GM11168 (cell line): ENCODE data around the gene PLAC8.
"Not testable (repeated sequence)": the region's sequence is repeated elsewhere in the genome, so short reads cannot be mapped to it uniquely, and the experiment has no call there.

Experiments used
- in situ Hi-C: fragments of 300-500 bp; cut with MboI; formaldehyde crosslinking; loops from one replicate; pipeline ENCODE4 v1.12.0; 2022; ENCODE audit warnings: low sequenced_read_pairs; ENCODE audit not compliant: unreplicated experiment

The PLAC8 gene

DNA sequence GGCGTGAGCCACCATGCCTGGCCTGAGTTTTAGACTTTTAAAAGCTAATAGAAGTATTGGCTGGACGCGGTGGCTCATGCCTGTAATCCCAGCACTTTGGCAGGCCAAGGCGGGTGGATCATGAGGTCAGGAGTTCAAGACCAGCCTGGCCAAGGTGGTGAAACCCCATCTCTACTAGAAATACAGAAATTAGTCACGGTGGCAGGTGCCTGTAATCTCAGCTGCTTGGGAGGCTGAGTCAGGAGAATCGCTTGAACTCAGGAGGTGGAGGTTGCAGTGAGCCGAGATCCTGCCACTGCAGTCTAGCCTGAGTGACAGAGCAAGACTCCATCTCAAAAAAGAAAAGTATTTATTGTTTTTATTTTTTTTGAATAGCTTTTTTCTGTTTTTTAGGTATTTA, 39.7 kb downstream of the PLAC8 start:
- in situ Hi-C loops = not testable (repeated sequence)

DNA sequence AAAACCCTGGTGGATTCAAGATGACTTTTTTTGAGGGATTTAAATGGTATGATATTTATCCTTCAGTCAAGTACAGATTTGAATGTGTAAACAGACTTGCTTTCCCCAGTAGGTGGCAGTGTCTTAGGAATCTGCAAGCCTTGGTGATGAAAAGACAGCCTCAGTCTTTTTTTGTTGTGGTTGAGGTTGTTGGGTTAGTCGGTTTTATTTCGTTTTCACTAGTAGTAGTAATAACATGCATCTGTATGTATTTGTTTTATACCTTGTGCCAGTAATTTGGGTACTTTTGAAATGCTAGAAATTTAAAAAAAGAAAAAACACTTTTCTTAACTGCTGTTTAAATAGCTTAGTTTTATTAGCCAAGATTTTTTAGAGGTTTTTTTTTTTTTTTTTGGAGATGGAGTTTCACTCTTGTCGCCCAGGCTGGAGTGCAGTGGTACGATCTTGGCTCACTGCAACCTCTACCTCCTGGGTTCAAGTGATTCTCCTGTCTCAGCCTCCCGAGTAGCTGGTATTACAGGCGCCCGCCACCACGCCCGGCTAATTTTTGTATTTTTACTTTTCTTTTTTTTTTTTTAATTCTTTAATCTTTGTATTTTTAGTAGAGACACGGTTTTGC, 40.3 kb downstream of the PLAC8 start:
- in situ Hi-C loops = no loop called here

DNA sequence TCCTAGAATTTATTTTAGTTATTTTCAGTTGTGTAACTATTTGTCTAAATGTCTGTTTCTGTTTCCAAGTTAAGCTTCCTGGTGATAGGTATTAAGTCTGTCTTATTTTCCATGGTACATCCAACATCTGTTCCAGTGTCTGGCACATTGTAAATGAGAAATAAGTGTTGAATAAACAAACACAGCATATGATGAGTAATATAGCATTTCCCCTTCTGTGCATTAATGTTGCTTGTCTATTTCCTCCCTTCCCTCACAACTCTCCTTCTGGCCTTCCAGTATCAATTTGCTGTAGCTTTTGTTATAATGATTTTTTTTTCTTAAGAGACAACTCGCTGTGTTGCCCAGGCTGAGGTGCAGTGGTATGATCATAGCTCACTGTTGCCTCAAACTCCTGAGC, 43.4 kb downstream of the PLAC8 start:
- in situ Hi-C loops = no loop called here

DNA sequence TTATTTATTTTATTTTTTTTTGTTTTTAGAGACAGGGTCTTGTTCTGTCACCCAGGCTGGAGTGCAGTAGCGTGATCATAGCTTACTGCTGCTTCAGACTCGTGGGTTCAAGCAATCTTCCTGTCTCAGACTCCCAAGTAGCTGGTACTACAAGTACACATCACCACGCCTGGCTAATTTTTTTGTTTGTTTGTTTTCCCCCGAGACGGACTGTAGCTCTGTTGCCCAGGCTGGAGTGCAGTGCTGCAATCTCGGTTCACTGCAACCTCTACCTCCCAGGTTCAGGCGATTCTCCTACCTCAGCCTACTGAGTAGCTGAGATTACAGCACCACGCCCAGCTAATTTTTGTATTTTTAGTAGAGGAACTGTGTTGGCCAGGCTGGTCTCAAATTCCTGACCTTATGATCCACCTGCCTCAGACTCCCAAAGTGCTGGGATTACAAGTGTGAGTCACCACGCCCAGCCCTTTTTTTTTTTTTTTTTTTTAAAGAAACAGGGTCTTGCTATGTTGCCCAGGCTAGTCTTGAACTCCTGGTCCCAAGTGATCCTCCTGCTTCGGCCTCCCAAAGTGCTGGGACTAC, 47.4 kb downstream of the PLAC8 start:
- in situ Hi-C loops = no loop called here

DNA sequence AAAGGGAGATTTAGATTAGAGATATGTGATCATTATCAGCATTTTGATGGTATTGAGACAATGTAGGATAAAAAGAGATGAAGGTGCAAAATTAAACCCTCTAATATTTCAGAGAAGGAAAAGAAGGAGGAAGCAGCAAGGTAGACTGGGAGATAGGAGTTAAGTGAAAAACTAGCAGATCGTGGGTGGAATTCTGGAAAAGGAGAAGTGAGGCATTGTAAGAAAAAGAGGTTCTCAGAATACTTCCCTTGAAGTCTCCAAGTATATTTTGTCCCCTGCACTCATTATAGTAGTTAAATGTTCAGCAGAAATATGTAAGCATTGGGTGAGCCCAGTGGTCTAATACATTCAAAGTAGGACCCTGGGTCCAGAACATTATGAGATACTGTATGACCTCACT, 49.3 kb downstream of the PLAC8 start:
- in situ Hi-C loops = no loop called here

DNA sequence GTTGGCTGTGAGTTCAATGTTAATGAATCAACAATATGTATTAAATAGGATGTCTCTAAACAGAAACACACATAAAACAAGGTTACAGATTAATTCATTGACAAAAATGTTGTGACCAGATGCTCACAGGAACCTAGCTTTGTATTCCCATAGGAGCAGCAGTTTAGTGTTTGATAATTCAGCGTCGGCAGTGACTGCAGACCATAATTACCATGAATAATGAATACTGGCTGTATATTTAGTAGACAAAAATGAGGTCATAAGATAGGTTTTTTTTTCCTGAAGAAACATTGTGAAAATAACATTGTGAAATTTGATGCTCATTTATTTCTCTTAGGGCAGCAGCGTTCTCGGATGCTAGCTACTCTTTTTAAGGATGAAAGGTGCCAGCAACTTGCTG, 51.8 kb downstream of the PLAC8 start:
- in situ Hi-C loops = no loop called here

DNA sequence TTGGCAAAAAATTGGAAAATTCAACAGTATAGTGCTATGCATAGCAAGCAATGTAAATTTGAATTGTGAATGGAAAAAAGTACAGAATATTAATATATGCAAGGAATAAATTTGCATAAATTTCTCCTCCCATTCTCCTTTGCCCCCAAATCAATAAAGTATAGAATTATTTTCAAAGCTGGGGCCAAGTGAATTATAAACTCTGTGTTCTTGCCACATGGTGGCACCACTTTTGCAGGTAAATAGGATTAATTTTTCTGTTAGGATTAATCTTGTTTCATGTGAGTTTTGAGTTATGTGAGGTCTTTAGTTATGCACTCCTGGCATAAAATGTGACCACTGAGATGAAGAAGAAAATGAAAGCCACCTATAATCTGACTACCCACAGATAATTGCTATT, 59.6 kb downstream of the PLAC8 start:
- in situ Hi-C loops = no loop called here

DNA sequence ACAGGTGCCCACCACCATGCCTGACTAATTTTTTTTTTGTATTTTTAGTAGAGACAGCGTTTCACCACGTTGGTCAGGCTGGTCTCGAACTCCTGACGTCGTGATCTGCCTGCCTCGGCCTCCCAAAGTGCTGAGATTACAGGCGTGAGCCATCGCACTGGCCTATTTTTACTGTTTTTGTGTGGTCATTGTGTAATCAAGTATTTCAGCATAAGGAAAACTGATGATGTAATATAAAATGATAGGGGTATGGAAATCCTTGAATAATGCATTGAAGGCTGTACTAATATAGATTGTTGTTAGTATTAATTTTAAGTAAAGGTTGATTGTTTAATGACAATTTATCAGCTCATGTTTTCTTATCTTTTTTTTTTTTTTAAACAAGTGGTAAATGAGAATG, 65.7 kb downstream of the PLAC8 start:
- in situ Hi-C loops = not testable (repeated sequence)

DNA sequence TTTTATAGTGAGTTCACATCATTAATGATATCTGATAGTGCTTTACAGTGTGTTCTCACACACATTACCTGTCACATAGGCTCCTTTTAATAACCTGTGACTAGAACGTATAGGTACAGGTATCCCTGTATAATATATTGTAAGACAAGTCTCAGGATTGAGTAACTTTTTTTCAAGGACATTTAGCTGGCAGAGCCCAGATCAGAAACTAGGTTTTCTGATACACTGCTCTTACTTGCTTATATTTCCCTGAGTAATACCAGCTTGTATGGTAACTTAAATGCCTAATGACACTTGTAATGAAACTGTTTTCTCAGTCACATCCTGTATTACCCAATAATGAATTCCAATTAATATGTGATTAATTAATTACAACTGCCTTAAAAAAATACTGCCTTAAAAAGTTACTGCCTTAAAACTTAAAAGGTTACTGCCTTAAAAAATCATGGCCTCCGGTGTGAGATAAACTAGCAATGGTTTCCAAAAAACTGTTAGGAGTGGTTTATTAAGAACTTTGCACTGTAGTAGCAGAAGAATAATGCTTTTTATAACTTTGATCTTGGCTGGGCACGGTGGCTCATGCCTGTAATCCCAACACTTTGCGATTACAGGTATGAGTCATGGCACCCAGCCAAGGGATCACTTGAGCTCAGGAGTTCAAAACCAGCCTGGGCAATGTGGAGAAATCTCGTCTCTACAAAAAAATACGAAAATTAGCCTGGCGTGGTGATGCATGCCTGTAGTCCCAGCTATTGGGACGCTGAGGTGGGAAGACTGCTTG, 67.6 kb downstream of the PLAC8 start:
- in situ Hi-C loops = no loop called here

DNA sequence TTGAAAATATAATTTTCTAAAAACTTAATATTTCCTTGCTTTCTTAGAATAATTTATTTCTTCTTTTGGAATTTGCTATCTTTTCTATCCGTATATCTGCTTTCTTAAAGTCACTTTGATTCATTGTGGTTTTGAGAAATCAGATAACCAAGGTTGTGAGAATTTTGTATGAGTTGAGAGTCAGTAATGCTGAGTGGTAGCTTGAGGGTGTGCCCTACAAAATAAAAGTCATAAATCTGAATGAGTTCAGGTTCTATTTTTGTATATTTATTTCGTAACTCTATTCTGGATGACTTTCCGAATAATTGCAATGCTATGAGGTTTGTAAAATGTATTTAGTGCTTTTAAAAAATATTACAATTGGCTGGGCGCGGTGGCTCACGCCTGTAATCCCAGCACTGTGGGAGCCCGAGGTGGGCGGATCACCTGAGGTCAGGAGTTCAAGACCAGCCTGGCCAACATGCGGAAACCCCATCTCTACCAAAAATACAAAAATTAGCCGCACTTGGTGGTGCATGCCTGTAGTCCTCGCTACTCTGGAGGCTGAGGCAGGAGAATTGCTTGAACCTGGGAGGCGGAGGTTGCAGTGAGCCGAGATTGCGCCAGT, 70.6 kb downstream of the PLAC8 start:
- in situ Hi-C loops = no loop called here

DNA sequence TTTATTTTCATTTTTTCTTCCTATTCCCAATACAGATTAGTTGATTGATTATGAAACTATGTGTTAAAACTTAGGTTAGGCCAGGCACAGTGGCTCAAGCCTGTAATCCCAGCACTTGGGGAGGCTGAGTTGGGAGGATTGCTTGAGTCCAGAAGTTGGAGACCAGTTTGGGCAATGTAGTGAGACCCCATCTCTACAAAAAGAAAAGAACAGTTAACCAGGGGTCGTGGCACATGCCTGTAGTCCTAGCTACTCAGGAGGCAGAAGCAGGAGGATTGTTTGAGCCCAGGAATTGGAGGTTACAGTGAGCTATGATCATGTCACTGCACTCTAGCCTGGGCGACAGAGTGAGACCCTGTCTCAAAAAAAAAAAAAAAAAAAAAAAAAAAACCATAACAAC, 71.4 kb downstream of the PLAC8 start:
- in situ Hi-C loops = not testable (repeated sequence)

DNA sequence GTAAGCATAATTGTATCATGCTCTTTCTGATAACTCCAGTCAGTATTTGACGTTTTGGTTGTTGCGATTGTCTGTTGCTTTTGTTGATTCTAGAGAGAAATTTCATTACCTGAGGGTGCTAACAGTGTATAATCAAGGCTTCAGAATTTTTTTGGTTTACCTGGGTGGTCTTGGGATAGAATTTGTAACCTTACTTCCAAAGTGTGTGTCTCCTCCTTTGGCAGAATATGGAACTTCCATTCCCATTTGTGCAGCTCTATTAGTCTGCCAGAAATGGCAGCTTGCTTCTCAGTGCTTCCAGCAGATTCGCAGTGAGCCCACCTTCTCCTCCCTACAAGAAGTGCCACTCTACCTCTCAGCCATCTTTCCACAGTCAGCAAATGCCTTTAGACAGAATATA, 74.3 kb downstream of the PLAC8 start:
- in situ Hi-C loops = no loop called here
